Erythroblast (primary cell): ENCODE measurements around the gene TMEM17.

Source experiments
- GATA1 ChIP-seq: IDR thresholded peaks from 2 replicates; pipeline ENCODE4 v1.6.1; 2011; ENCODE audit warnings: low read depth, mild to moderate bottlenecking, control low read depth, low read length, moderate library complexity
- POLR2A ChIP-seq: IDR thresholded peaks from 2 replicates; pipeline ENCODE4 v1.6.1; 2011; ENCODE audit warnings: mild to moderate bottlenecking, low read length

DNA sequence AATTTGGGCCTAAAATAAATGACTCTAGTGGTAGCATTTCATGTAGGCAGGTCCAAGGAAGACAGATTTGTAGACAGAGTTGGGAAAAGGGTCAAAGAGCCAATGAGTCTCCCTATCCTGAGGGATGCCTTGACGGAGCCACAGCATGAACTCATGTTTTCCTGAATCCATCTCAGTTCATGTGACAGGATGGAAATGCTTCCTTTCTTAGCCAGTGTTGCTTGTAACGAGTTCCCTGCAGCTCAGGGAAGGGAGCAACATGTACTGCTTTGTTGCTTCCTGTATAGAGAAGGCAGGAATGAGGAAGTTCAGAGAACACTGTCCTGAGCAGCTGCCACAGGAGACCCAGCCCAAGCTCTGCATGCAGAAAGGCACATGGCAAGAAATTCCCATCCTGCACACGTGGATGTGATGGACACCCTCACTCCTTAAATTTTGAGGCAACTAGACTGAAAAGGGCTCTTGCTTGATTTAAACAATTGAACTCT lies 27.9 kb downstream of the TMEM17 start:
- TF ChIP-seq POLR2A (no peak), GATA1 (no peak)
